ENCODE data around the gene OR4A5.
"Not testable (repeated sequence)": the region's sequence is repeated elsewhere in the genome, so short reads cannot be mapped to it uniquely, and the experiment has no call there.

DNA sequence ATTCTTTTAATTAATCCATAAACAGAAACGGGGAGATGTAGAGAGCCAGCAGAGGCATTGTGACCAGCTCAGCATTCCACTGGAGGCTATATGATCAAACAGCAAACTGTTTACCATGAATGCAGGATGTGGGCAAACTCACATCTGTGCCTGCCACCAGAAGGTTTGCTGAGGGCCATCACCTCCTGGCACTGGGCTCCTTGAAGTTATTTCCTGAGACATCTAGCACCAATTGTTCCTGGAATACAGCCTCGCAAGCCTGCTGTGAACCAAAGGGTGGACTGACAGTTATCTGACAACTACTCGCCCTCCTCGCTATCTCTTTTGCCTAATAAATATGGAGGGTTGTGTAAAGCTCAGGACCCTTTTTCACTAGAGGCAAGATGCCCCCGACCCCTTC, 13.5 kb downstream of the OR4A5 start:
- TF ChIP-seq EZH2 (IDR thresholded peaks at IDR 0.05; ENCODE audit: borderline replicate concordance, low read length), result not testable (repeated sequence)
- TF ChIP-seq, protein P1, sequence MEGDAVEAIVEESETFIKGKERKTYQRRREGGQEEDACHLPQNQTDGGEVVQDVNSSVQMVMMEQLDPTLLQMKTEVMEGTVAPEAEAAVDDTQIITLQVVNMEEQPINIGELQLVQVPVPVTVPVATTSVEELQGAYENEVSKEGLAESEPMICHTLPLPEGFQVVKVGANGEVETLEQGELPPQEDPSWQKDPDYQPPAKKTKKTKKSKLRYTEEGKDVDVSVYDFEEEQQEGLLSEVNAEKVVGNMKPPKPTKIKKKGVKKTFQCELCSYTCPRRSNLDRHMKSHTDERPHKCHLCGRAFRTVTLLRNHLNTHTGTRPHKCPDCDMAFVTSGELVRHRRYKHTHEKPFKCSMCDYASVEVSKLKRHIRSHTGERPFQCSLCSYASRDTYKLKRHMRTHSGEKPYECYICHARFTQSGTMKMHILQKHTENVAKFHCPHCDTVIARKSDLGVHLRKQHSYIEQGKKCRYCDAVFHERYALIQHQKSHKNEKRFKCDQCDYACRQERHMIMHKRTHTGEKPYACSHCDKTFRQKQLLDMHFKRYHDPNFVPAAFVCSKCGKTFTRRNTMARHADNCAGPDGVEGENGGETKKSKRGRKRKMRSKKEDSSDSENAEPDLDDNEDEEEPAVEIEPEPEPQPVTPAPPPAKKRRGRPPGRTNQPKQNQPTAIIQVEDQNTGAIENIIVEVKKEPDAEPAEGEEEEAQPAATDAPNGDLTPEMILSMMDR (conservative IDR thresholded peaks at IDR 0.05 in 1 of 2, IDR thresholded peaks at IDR 0.05 in 1 of 2; ENCODE audit: extremely low read depth in 1 of 2, insufficient read depth in 1 of 2, low read depth in 1 of 2, low read length in 2 of 2), result not testable (repeated sequence)

Measured in mammary epithelial cell (primary cell).